Superior temporal gyrus (tissue), 1 donor: Measurements from ENCODE around the gene POU4F1.
"Not testable (repeated sequence)": the region's sequence is repeated elsewhere in the genome, so short reads cannot be mapped to it uniquely, and the experiment has no call there.

Source experiments
- DNase-seq: peaks from one replicate; pipeline ENCODE4 v3.0.0-alpha.2; 2016; ENCODE audit errors: extremely low spot score

The POU4F1 gene

GRCh38 chr13:78603240-78603957 is at the start of gene POU4F1:
TSS of gene POU4F1 (minus strand) at chr13:78603552. CDS start at chr13:78603326, 226 bp downstream.
- DNase-seq = no peak

- DNase-seq = no peak
Observed at GRCh38 chr13:78652651-78653050, 49.3 kb upstream of the POU4F1 start.

GRCh38 chr13:78650717-78651083 is 47.3 kb upstream of the POU4F1 start:
- no peak for DNase-seq

- DNase-seq = no peak
Observed at GRCh38 chr13:78649997-78650716, 46.8 kb upstream of the POU4F1 start.

GRCh38 chr13:78647109-78647678 is 43.8 kb upstream of the POU4F1 start:
- DNase-seq = not testable (repeated sequence)

GRCh38 chr13:78638216-78638615 is 34.9 kb upstream of the POU4F1 start:
- DNase-seq = no peak

GRCh38 chr13:78636495-78636894 is 33.1 kb upstream of the POU4F1 start:
- DNase-seq = no peak

GRCh38 chr13:78632996-78633395 is 29.6 kb upstream of the POU4F1 start:
- DNase-seq = no peak

GRCh38 chr13:78631077-78631476 is 27.7 kb upstream of the POU4F1 start:
- no peak for DNase-seq

- DNase-seq = no peak
Observed at GRCh38 chr13:78630511-78630910, 27.2 kb upstream of the POU4F1 start.

- no peak for DNase-seq
Observed at GRCh38 chr13:78625384-78625783, 22.0 kb upstream of the POU4F1 start.

- DNase-seq = no peak
Observed at GRCh38 chr13:78623132-78623531, 19.8 kb upstream of the POU4F1 start.

GRCh38 chr13:78620936-78621470 is 17.7 kb upstream of the POU4F1 start:
- no peak for DNase-seq

GRCh38 chr13:78618411-78618810 is 15.1 kb upstream of the POU4F1 start:
- DNase-seq = no peak

- no peak for DNase-seq
Observed at GRCh38 chr13:78611040-78611439, 7.7 kb upstream of the POU4F1 start.

- DNase-seq = no peak
Observed at GRCh38 chr13:78610381-78610883, 7.1 kb upstream of the POU4F1 start.

- no peak for DNase-seq
Observed at GRCh38 chr13:78609464-78610205, 6.3 kb upstream of the POU4F1 start.

- DNase-seq = no peak
Observed at GRCh38 chr13:78608688-78609463, 5.5 kb upstream of the POU4F1 start.

GRCh38 chr13:78608252-78608687 is 4.9 kb upstream of the POU4F1 start:
- no peak for DNase-seq

- DNase-seq = no peak
Observed at GRCh38 chr13:78607409-78608251, 4.3 kb upstream of the POU4F1 start.
